GF-D8 (cell line): ENCODE data around the gene ATP9B.

Experiments
- DNase-seq: peaks from one replicate; lab custom pipeline; 2025; lab: John Stamatoyannopoulos, UW

The ATP9B gene

GRCh38 chr18:79382681-79383387 lies 313.6 kb downstream of the ATP9B start:
- DNase-seq = no peak

- no peak for DNase-seq
Observed at GRCh38 chr18:79383388-79384056, 314.3 kb downstream of the ATP9B start.

GRCh38 chr18:79384151-79384807 lies 315.1 kb downstream of the ATP9B start:
- DNase-seq = no peak

GRCh38 chr18:79384834-79385233 lies 315.6 kb downstream of the ATP9B start:
- DNase-seq = no peak

GRCh38 chr18:79385326-79385707 lies 316.1 kb downstream of the ATP9B start:
- DNase-seq = no peak

GRCh38 chr18:79385708-79386341 lies 316.6 kb downstream of the ATP9B start:
- DNase-seq = no peak

- DNase-seq = no peak
Observed at GRCh38 chr18:79386547-79386946, 317.4 kb downstream of the ATP9B start.

- DNase-seq = no peak
Observed at GRCh38 chr18:79387214-79387613, 318.0 kb downstream of the ATP9B start.

- DNase-seq = no peak
Observed at GRCh38 chr18:79387615-79388014, 318.4 kb downstream of the ATP9B start.

GRCh38 chr18:79388043-79388442 lies 318.8 kb downstream of the ATP9B start:
- no peak for DNase-seq

GRCh38 chr18:79389689-79390088 lies 320.5 kb downstream of the ATP9B start:
- no peak for DNase-seq

GRCh38 chr18:79392226-79392625 lies 323.0 kb downstream of the ATP9B start:
- DNase-seq = no peak

- DNase-seq = no peak
Observed at GRCh38 chr18:79393181-79393634, 324.0 kb downstream of the ATP9B start.

GRCh38 chr18:79393635-79394533 lies 324.7 kb downstream of the ATP9B start:
- DNase-seq = no peak

GRCh38 chr18:79394534-79395307 lies 325.5 kb downstream of the ATP9B start:
- no peak for DNase-seq

- DNase-seq = no peak
Observed at GRCh38 chr18:79395308-79395640, 326.1 kb downstream of the ATP9B start.

- DNase-seq = peak; percentile 21
Observed at GRCh38 chr18:79395761-79396404, 326.7 kb downstream of the ATP9B start, which contains the start of gene NFATC1. Gene NFATC1 (plus strand): TSS chr18:79395930. CDS start chr18:79396225, 295 bp downstream.

GRCh38 chr18:79396431-79397246 lies 327.4 kb downstream of the ATP9B start:
- no peak for DNase-seq

GRCh38 chr18:79397247-79397829 lies 328.1 kb downstream of the ATP9B start:
- no peak for DNase-seq
